ENCODE data around the gene DDX52. TPM values are rescaled to one million over a fixed set of nuclear protein-coding genes. Genes with fewer than 3 reads are reported as not detected.

DDX52 gene
- total and polyA plus RNA-seq, 9 of the 15 experiments (the other 6 are each of a cell fraction or from before 2014, with no cell fraction given), result 19.1 to 50.5 (median 34.8) TPM

DNA sequence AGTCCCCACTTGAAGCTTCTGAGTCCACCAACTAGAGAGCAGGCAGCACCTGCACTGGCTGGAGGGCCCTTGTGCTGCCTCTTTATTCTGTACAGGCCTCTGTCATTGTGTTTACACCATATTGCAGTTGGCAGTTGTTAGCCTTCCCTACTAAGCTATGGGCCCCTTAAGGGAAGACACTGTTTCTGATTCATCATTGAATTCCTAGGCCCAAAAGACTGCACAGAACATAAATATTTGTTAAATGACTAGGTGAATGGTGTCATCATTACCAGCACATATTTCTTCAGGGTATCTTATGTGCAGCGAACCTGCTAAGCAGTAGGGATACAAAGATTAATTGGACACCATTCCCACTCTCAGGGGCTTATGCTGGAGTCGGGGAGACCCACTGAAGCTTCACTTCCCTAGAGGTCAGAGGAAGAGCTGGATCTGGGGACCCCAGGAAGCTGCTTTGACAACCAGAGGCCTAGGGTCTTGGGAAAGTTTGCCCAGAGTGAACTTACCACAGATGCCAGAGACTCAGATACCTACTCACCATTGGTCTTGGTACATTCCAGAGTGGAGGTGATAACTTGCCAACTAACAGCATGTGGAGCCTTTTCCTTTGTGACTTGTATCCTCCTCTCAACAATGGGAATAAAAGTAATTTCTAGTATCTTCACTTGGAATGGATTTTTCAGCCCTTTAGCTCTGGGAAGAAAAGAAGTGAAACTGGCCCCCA lies 28.7 kb upstream of the DDX52 start:
- Histone ChIP-seq H3K9me3 (replicated peaks; ENCODE audit: control insufficient read depth, insufficient read depth, low read depth, low read length) (no peaks in the 10 kb centered on the region), H4K20me1 (replicated peaks; ENCODE audit: control insufficient read depth, insufficient read depth, low read length) (no peaks in the 10 kb centered on the region), H3K79me2 (ENCODE audit: control insufficient read depth, insufficient read depth, low read length) (no peaks in the 10 kb centered on the region), H3K27ac (ENCODE audit: extremely low read depth, low read depth, low read length) (no peak overlapping the region), H3K9me1 (ENCODE audit: control insufficient read depth, insufficient read depth, low read length) (no peaks in the 10 kb centered on the region), H3K27me3 (ENCODE audit: control insufficient read depth in 2 of 2, insufficient read depth in 2 of 2, low read length in 2 of 2) (peaks cover 33 to 40% of the 10 kb centered on the region in 2 experiments), H3K9ac (ENCODE audit: insufficient read depth in 1 of 2, low read depth in 2 of 2, low read length in 2 of 2) (no peak overlapping the region), H3K4me1 (replicated peaks in 1 of 2; ENCODE audit: control insufficient read depth in 2 of 2, insufficient read depth in 2 of 2, low read length in 2 of 2) (no peaks in the 10 kb centered on the region), H3K4me3 (no peak overlapping the region), H3K36me3 (ENCODE audit: control insufficient read depth, insufficient read depth, low read length) (no peaks in the 10 kb centered on the region), H2AFZ (ENCODE audit: low read depth, low read length) (no peak overlapping the region), H3K4me2 (ENCODE audit: insufficient read depth, low read length) (no peak overlapping the region)
- 3% methylated on average over 2 of the region's 2 CpGs for WGBS (ENCODE audit: insufficient coverage, low coverage, missing lambda C conversion rate)
- no peak for DNase-seq (ENCODE audit: extremely low read depth in 1 of 4, low spot score in 3 of 4)
- intact Hi-C loops (cut with micrococcal nuclease), result no loop called here
- ChIA-PET CTCF (ENCODE audit: low intra/inter-chr PET ratio) (no interaction called here), POLR2A (no interaction called here)
- ATAC-seq, result no peak
- TF ChIP-seq, protein P1, sequence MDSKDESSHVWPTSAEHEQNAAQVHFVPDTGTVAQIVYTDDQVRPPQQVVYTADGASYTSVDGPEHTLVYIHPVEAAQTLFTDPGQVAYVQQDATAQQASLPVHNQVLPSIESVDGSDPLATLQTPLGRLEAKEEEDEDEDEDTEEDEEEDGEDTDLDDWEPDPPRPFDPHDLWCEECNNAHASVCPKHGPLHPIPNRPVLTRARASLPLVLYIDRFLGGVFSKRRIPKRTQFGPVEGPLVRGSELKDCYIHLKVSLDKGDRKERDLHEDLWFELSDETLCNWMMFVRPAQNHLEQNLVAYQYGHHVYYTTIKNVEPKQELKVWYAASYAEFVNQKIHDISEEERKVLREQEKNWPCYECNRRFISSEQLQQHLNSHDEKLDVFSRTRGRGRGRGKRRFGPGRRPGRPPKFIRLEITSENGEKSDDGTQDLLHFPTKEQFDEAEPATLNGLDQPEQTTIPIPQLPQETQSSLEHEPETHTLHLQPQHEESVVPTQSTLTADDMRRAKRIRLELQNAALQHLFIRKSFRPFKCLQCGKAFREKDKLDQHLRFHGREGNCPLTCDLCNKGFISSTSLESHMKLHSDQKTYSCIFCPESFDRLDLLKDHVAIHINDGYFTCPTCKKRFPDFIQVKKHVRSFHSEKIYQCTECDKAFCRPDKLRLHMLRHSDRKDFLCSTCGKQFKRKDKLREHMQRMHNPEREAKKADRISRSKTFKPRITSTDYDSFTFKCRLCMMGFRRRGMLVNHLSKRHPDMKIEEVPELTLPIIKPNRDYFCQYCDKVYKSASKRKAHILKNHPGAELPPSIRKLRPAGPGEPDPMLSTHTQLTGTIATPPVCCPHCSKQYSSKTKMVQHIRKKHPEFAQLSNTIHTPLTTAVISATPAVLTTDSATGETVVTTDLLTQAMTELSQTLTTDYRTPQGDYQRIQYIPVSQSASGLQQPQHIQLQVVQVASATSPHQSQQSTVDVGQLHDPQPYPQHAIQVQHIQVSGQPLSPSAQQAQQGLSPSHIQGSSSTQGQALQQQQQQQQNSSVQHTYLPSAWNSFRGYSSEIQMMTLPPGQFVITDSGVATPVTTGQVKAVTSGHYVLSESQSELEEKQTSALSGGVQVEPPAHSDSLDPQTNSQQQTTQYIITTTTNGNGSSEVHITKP (IDR thresholded peaks at IDR 0.05; ENCODE audit: partially characterized antibody), result peak; percentile 26
- TF ChIP-seq COPS2 (conservative IDR thresholded peaks at IDR 0.05), result no peak
- no peak for TF ChIP-seq CBX8 (IDR thresholded peaks at IDR 0.05; ENCODE audit: borderline replicate concordance, extremely low read depth, low read depth, low read length, poor library complexity, severe bottlenecking)
- TF ChIP-seq BRD9 (IDR thresholded peaks at IDR 0.05; ENCODE audit: low read depth, partially characterized antibody), result no peak
- TF ChIP-seq, protein P2, sequence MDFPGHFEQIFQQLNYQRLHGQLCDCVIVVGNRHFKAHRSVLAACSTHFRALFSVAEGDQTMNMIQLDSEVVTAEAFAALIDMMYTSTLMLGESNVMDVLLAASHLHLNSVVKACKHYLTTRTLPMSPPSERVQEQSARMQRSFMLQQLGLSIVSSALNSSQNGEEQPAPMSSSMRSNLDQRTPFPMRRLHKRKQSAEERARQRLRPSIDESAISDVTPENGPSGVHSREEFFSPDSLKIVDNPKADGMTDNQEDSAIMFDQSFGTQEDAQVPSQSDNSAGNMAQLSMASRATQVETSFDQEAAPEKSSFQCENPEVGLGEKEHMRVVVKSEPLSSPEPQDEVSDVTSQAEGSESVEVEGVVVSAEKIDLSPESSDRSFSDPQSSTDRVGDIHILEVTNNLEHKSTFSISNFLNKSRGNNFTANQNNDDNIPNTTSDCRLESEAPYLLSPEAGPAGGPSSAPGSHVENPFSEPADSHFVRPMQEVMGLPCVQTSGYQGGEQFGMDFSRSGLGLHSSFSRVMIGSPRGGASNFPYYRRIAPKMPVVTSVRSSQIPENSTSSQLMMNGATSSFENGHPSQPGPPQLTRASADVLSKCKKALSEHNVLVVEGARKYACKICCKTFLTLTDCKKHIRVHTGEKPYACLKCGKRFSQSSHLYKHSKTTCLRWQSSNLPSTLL (IDR thresholded peaks at IDR 0.05), result no peak
- TF ChIP-seq FOXA3 (CRISPR knock-in tag; conservative IDR thresholded peaks at IDR 0.05 in 1 of 2, IDR thresholded peaks at IDR 0.05 in 1 of 2), result no peak
- in situ Hi-C loops (cut with MboI), result no loop called here
- no peak for FAIRE-seq
- no TSS peak for BruUV-seq (replicated peaks)

All from K562 (cell line).